ENCODE data around the gene C1QTNF1. TPM values are rescaled to one million over a fixed set of nuclear protein-coding genes. Genes with fewer than 3 reads are reported as not detected.

C1QTNF1 gene
- total and polyA plus RNA-seq, 2 donors (not counting 3 experiments of a cell fraction or from before 2014, with no cell fraction given) = 2.5 to 4.0 TPM

DNA sequence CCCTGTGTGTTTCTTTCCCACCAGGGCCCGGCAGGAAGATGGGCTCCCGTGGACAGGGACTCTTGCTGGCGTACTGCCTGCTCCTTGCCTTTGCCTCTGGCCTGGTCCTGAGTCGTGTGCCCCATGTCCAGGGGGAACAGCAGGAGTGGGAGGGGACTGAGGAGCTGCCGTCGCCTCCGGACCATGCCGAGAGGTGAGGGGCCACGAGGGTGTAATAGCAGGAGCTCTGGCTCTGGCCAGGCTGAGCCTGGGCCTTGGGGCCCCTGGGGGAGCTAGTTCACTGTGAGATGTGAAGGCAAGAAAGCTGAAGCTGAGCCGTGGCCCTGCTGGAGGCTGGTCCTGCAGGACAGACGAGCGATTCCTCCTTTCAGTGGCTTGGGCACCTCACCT, 20.0 kb downstream of the C1QTNF1 start:
- intact Hi-C loops (cut with micrococcal nuclease) = loop anchor here (2.0 kb wide), 1 partner anchor 57 kb away; no protein-coding TSS in a partner anchor
- Histone ChIP-seq H3K36me3 (ENCODE audit: control insufficient read depth in 2 of 2, extremely low read depth in 1 of 2, insufficient read depth in 2 of 2, low read length in 2 of 2) (no peaks in the 10 kb centered on the region), H2AFZ (ENCODE audit: low read depth, low read length) (no peak overlapping the region), H3K9ac (replicated peaks; ENCODE audit: extremely low read depth, insufficient read depth, low read length) (no peak overlapping the region), H3K4me3 (replicated peaks in 1 of 3; ENCODE audit: insufficient read depth in 1 of 3, low read depth in 1 of 3, low read length in 3 of 3) (no peak overlapping the region), H3K4me2 (ENCODE audit: insufficient read depth, low read length) (no peak overlapping the region), H3K79me2 (ENCODE audit: control insufficient read depth, insufficient read depth, low read length) (no peaks in the 10 kb centered on the region), H3K27ac (ENCODE audit: insufficient read depth, low read depth, low read length) (no peak overlapping the region), H3K9me3 (replicated peaks; ENCODE audit: control insufficient read depth, insufficient read depth, low read length) (no peaks in the 10 kb centered on the region), H3K4me1 (ENCODE audit: control insufficient read depth, extremely low read depth, insufficient read depth, low read length) (no peaks in the 10 kb centered on the region), H4K20me1 (replicated peaks; ENCODE audit: control insufficient read depth, extremely low read depth, insufficient read depth, low read length) (no peaks in the 10 kb centered on the region), H3K9me1 (replicated peaks; ENCODE audit: control insufficient read depth, extremely low read depth, insufficient read depth, low read length) (no peaks in the 10 kb centered on the region), H3K27me3 (ENCODE audit: control insufficient read depth in 2 of 2, insufficient read depth in 2 of 2, low read length in 2 of 2) (no peaks in the 10 kb centered on the region)
- dilution Hi-C loops (cut with MboI; ENCODE audit: extremely low pct_ligation_motif_present, low sequenced_read_pairs) = no loop called here
- no peak for DNase-seq (ENCODE audit: low read depth, low spot score)
- CTCF ChIA-PET = interaction anchor here (0.7 to 3.3 kb wide), 12 partner anchors 7 to 349 kb away, joined by 3 to 109 read pairs (median 6); no protein-coding TSS in a partner anchor
- BruUV-seq (replicated peaks) = no TSS peak
- no peak for FAIRE-seq
- POLR2A ChIA-PET = no interaction called here
- TF ChIP-seq POLR2AphosphoS5 (IDR thresholded peaks at IDR 0.05; ENCODE audit: insufficient read depth, low read depth, low read length) = no peak
- TF ChIP-seq, protein P1, sequence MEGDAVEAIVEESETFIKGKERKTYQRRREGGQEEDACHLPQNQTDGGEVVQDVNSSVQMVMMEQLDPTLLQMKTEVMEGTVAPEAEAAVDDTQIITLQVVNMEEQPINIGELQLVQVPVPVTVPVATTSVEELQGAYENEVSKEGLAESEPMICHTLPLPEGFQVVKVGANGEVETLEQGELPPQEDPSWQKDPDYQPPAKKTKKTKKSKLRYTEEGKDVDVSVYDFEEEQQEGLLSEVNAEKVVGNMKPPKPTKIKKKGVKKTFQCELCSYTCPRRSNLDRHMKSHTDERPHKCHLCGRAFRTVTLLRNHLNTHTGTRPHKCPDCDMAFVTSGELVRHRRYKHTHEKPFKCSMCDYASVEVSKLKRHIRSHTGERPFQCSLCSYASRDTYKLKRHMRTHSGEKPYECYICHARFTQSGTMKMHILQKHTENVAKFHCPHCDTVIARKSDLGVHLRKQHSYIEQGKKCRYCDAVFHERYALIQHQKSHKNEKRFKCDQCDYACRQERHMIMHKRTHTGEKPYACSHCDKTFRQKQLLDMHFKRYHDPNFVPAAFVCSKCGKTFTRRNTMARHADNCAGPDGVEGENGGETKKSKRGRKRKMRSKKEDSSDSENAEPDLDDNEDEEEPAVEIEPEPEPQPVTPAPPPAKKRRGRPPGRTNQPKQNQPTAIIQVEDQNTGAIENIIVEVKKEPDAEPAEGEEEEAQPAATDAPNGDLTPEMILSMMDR (IDR thresholded peaks at IDR 0.05; ENCODE audit: extremely low read depth in 1 of 2, insufficient read depth in 1 of 2, low read depth in 1 of 2, low read length in 2 of 2) = no peak
- TF ChIP-seq EZH2 (IDR thresholded peaks at IDR 0.05; ENCODE audit: borderline replicate concordance, low read depth, low read length, severe bottlenecking) = no peak
- no peak for TF ChIP-seq FOS (IDR thresholded peaks at IDR 0.05; ENCODE audit: borderline replicate concordance, insufficient read depth, low read length)
- TF ChIP-seq MYC (IDR thresholded peaks at IDR 0.05; ENCODE audit: low read depth, low read length) = no peak
- TF ChIP-seq, protein P2, sequence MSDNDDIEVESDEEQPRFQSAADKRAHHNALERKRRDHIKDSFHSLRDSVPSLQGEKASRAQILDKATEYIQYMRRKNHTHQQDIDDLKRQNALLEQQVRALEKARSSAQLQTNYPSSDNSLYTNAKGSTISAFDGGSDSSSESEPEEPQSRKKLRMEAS (IDR thresholded peaks at IDR 0.05; ENCODE audit: insufficient read depth, insufficient read length) = no peak
- no peak for TF ChIP-seq GATA2 (IDR thresholded peaks at IDR 0.05; ENCODE audit: insufficient read depth, insufficient read length, low read depth, low read length)
- TF ChIP-seq JUN (IDR thresholded peaks at IDR 0.05; ENCODE audit: borderline replicate concordance, insufficient read depth, insufficient read length, low read depth) = no peak
- no peak for TF ChIP-seq POLR2A (IDR thresholded peaks at IDR 0.05; ENCODE audit: low read depth, low read length)
